Measurements from ENCODE around the gene MOCOS. TPM values are rescaled to one million over a fixed set of nuclear protein-coding genes. Genes with fewer than 3 reads are reported as not detected.
A peak's percentile ranks its signal among the peaks of the same experiment; 100 is the strongest.
"Not testable (repeated sequence)": the region's sequence is repeated elsewhere in the genome, so short reads cannot be mapped to it uniquely, and the experiment has no call there.

The MOCOS gene
- total and polyA plus RNA-seq, 4 donors: 0.76 to 1.1 (median 0.83) TPM

GRCh38 chr18:36196238-36196995 lies 9.1 kb downstream of the MOCOS start:
- no peak overlapping the region for H3K27ac ChIP-seq (ENCODE audit: low read depth, low read length)
- H3K4me3 ChIP-seq (ENCODE audit: low read depth, low read length): no peak overlapping the region
- no peaks in the 10 kb centered on the region for H3K27me3 ChIP-seq (ENCODE audit: control insufficient read depth, insufficient read depth, low read length)
- peak in 1 of 6 donors; percentile 46 for DNase-seq (ENCODE audit: low read depth in 4 of 6, low spot score in 6 of 6)
- H3K9me3 ChIP-seq (ENCODE audit: control insufficient read depth, insufficient read depth, low read length): no peaks in the 10 kb centered on the region
- H3K4me1 ChIP-seq (ENCODE audit: control insufficient read depth, insufficient read depth, low read length): no peaks in the 10 kb centered on the region
- H3K36me3 ChIP-seq (ENCODE audit: control insufficient read depth, insufficient read depth, low read length): no peaks in the 10 kb centered on the region
- 66% methylated on average over 4 of the region's 6 CpGs for WGBS (ENCODE audit: insufficient coverage)

DNA sequence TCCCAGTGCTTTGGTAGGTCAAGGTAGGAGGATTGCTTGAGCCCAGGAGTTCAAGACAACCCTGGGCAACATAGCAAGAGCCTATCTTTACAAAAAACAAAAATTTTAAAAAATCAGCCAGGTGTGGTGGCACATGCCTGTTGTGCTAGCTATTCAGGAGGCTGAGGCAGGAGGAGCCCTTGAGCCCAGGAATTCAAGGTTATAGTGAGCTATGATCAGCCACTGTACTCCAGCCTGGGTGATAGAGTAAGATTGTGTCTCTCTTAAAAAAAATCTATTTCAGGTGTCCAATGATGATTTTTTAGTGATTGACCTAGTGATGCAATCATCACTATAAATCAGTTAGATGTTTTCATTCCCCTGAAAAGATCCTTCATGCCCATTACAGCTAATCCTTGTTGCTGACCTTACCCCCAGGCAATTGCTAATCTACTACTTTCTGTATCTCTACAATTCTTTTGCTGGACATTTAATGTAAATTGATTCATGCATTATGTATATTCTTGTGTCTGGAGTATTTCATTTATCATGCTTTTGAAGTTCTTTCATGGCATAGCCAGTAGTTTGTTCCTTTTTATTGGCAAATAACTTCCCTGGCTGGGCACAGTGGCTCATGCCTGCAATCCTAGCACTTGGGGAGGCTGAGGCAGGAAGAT lies 10.3 kb downstream of the MOCOS start:
- no peaks in the 10 kb centered on the region for H3K27me3 ChIP-seq (ENCODE audit: control insufficient read depth, insufficient read depth, low read length)
- H3K4me3 ChIP-seq (ENCODE audit: low read depth, low read length): no peak overlapping the region
- no peaks in the 10 kb centered on the region for H3K9me3 ChIP-seq (ENCODE audit: control insufficient read depth, insufficient read depth, low read length)
- no peaks in the 10 kb centered on the region for H3K4me1 ChIP-seq (ENCODE audit: control insufficient read depth, insufficient read depth, low read length)
- H3K36me3 ChIP-seq (ENCODE audit: control insufficient read depth, insufficient read depth, low read length): no peaks in the 10 kb centered on the region
- H3K27ac ChIP-seq (ENCODE audit: low read depth, low read length): no peak overlapping the region
- DNase-seq (ENCODE audit: low read depth in 4 of 6, low spot score in 6 of 6): no peak

DNA sequence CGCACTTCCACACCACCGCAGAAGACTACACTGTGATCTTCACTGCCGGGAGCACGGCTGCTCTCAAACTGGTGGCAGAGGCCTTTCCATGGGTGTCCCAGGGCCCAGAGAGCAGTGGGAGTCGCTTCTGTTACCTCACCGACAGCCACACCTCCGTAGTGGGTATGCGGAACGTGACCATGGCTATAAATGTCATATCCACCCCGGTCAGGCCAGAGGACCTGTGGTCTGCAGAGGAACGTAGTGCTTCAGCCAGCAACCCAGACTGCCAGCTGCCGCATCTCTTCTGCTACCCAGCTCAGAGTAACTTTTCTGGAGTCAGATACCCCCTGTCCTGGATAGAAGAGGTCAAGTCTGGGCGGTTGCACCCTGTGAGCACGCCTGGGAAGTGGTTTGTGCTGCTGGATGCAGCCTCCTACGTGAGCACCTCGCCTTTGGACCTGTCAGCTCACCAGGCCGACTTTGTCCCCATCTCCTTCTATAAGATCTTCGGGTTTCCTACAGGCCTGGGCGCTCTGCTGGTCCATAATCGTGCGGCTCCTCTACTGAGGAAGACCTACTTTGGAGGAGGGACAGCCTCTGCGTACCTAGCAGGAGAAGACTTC lies 12.5 kb downstream of the MOCOS start:
- no peak for DNase-seq (ENCODE audit: low read depth in 4 of 6, low spot score in 6 of 6)
- Histone ChIP-seq H3K36me3 (ENCODE audit: control insufficient read depth, insufficient read depth, low read length) (no peaks in the 10 kb centered on the region), H3K27ac (ENCODE audit: low read depth, low read length) (no peak overlapping the region), H3K4me1 (ENCODE audit: control insufficient read depth, insufficient read depth, low read length) (no peaks in the 10 kb centered on the region), H3K27me3 (ENCODE audit: control insufficient read depth, insufficient read depth, low read length) (no peaks in the 10 kb centered on the region), H3K9me3 (ENCODE audit: control insufficient read depth, insufficient read depth, low read length) (no peaks in the 10 kb centered on the region), H3K4me3 (ENCODE audit: low read depth, low read length) (no peak overlapping the region)
- WGBS (ENCODE audit: insufficient coverage): 91% methylated on average over 20 of the region's 22 CpGs

GRCh38 chr18:36200354-36200771 lies 13.1 kb downstream of the MOCOS start:
- Histone ChIP-seq H3K27ac (ENCODE audit: low read depth, low read length) (no peak overlapping the region), H3K36me3 (ENCODE audit: control insufficient read depth, insufficient read depth, low read length) (no peaks in the 10 kb centered on the region)
- DNase-seq (ENCODE audit: low read depth in 4 of 6, low spot score in 6 of 6): no peak

DNA sequence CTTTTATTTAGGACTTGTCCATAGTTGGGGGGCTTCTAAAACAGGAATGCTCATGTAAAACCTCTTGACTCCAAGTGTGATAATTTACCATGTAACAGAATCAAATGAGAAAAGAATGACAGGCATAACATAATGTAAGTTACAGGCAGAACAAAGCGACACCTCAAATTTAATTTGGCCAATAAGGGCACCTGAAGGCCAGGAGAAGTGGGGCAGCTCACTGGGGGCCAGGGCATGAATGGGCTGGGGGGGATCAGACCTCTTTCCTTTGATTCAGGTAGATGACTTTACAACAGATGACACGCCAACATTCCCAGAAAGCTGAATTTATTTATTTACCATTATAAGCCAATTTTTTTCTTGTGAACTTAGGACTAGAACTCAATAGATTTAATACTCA lies 14.5 kb downstream of the MOCOS start:
- no peak for DNase-seq (ENCODE audit: low read depth in 4 of 6, low spot score in 6 of 6)
- H3K9me3 ChIP-seq (ENCODE audit: control insufficient read depth, insufficient read depth, low read length): no peaks in the 10 kb centered on the region
- H3K4me1 ChIP-seq (ENCODE audit: control insufficient read depth, insufficient read depth, low read length): no peaks in the 10 kb centered on the region
- WGBS (ENCODE audit: insufficient coverage): 100% methylated on average over 1 of the region's 2 CpGs
- no peak overlapping the region for H3K27ac ChIP-seq (ENCODE audit: low read depth, low read length)
- H3K27me3 ChIP-seq (ENCODE audit: control insufficient read depth, insufficient read depth, low read length): no peaks in the 10 kb centered on the region
- H3K4me3 ChIP-seq (ENCODE audit: low read depth, low read length): no peak overlapping the region
- no peaks in the 10 kb centered on the region for H3K36me3 ChIP-seq (ENCODE audit: control insufficient read depth, insufficient read depth, low read length)

More at GRCh38 chr18:36200354-36200771, 13.1 kb downstream of the MOCOS start:
- Histone ChIP-seq H3K9me3 (ENCODE audit: control insufficient read depth, insufficient read depth, low read length) (no peaks in the 10 kb centered on the region), H3K4me1 (ENCODE audit: control insufficient read depth, insufficient read depth, low read length) (no peaks in the 10 kb centered on the region), H3K27me3 (ENCODE audit: control insufficient read depth, insufficient read depth, low read length) (no peaks in the 10 kb centered on the region), H3K4me3 (ENCODE audit: low read depth, low read length) (no peak overlapping the region)

DNA sequence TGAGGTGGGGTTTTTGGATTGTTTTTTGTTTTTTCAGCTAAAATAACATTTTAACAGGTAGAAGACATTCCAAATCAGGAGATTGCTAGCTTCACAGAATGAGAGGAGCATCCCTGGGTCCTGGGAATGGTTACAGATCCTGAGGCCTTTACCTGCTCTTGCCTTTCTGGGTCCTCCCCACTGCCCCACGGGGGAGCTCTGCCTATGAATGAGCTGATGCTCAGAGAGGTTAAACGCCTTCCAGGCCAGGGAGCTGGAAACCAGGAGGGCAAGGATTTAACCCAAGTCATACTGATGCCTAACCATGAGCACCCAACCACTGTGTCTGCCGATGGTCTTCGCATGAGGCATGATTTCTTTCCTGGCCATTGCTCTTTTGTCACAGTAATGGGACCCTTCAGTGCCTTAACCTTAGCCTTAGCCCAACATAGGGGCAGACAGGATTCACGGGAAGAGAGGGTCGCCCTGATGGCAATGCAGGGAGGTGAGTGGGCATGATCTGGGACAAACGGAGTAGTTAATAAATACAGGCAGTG lies 16.1 kb downstream of the MOCOS start:
- Histone ChIP-seq H3K36me3 (ENCODE audit: control insufficient read depth, insufficient read depth, low read length) (no peaks in the 10 kb centered on the region), H3K27ac (ENCODE audit: low read depth, low read length) (no peak overlapping the region), H3K4me3 (ENCODE audit: low read depth, low read length) (no peak overlapping the region), H3K27me3 (ENCODE audit: control insufficient read depth, insufficient read depth, low read length) (no peaks in the 10 kb centered on the region), H3K4me1 (ENCODE audit: control insufficient read depth, insufficient read depth, low read length) (no peaks in the 10 kb centered on the region), H3K9me3 (ENCODE audit: control insufficient read depth, insufficient read depth, low read length) (no peaks in the 10 kb centered on the region)
- no peak for DNase-seq (ENCODE audit: low read depth in 4 of 6, low spot score in 6 of 6)
- 69% methylated on average over 6 of the region's 7 CpGs for WGBS (ENCODE audit: insufficient coverage)

DNA sequence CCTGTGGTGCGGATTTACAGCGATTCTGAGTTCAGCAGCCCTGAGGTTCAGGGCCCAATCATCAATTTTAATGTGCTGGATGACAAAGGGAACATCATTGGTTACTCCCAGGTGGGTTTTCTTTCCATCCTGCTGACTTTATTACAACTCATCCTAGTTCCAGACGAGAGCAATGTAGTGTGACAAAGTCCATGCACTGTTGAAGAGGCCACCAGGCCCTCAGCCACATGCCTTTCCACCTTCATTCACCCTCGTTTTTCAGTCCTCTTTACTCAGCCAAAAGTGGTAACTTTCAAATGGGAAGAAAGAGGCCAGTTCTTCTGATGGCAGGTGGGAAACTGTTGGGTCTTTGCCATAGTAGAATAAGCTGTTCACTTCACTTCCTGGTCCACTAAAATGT lies 17.9 kb downstream of the MOCOS start:
- no CpG with 5 or more reads among the region's 4 CpGs for whole genome bisulfite sequencing (ENCODE audit: insufficient coverage)
- Histone ChIP-seq H3K36me3 (ENCODE audit: control insufficient read depth, insufficient read depth, low read length) (no peaks in the 10 kb centered on the region), H3K27me3 (ENCODE audit: control insufficient read depth, insufficient read depth, low read length) (no peaks in the 10 kb centered on the region), H3K4me3 (ENCODE audit: low read depth, low read length) (no peak overlapping the region), H3K27ac (ENCODE audit: low read depth, low read length) (no peak overlapping the region), H3K9me3 (ENCODE audit: control insufficient read depth, insufficient read depth, low read length) (no peaks in the 10 kb centered on the region), H3K4me1 (ENCODE audit: control insufficient read depth, insufficient read depth, low read length) (no peaks in the 10 kb centered on the region)
- DNase-seq (ENCODE audit: low read depth in 4 of 6, low spot score in 6 of 6): no peak

GRCh38 chr18:36207303-36207702 lies 20.0 kb downstream of the MOCOS start:
- H3K27me3 ChIP-seq (ENCODE audit: control insufficient read depth, insufficient read depth, low read length): no peaks in the 10 kb centered on the region
- WGBS (ENCODE audit: insufficient coverage): no CpG with 5 or more reads among the region's 1 CpG
- H3K27ac ChIP-seq (ENCODE audit: low read depth, low read length): no peak overlapping the region

DNA sequence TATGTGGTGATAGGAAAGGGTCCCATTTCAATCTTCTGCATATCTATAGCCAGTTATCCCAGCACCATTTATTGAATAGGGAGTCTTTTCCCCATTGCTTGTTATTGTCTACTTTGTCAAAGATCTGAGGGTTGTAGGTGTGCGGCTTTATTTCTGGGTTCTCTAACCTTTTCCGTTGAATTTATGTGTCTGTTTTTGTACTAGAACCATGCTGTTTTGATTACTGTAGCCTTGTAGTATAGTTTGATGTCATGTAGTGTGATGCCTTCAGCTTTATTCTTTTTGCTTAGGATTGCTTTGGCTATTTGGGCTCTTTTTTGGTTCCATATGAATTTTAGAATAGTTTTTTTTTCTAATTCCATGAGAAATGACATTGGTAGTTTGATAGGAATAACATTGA lies 20.7 kb downstream of the MOCOS start:
- H3K4me1 ChIP-seq (ENCODE audit: control insufficient read depth, insufficient read depth, low read length): peaks cover 12% of the 10 kb centered on the region
- H3K4me3 ChIP-seq (ENCODE audit: low read depth, low read length); H3K36me3 ChIP-seq (ENCODE audit: control insufficient read depth, insufficient read depth, low read length); DNase-seq (ENCODE audit: low read depth in 4 of 6, low spot score in 6 of 6); H3K27ac ChIP-seq (ENCODE audit: low read depth, low read length); H3K27me3 ChIP-seq (ENCODE audit: control insufficient read depth, insufficient read depth, low read length); H3K9me3 ChIP-seq (ENCODE audit: control insufficient read depth, insufficient read depth, low read length): not testable (repeated sequence)
- WGBS (ENCODE audit: insufficient coverage): 84% methylated on average over 2 of the region's 2 CpGs

More at GRCh38 chr18:36207303-36207702, 20.0 kb downstream of the MOCOS start:
- DNase-seq (ENCODE audit: low read depth in 4 of 6, low spot score in 6 of 6): no peak
- Histone ChIP-seq H3K9me3 (ENCODE audit: control insufficient read depth, insufficient read depth, low read length) (no peaks in the 10 kb centered on the region), H3K4me3 (ENCODE audit: low read depth, low read length) (no peak overlapping the region), H3K4me1 (ENCODE audit: control insufficient read depth, insufficient read depth, low read length) (peaks cover 5% of the 10 kb centered on the region), H3K36me3 (ENCODE audit: control insufficient read depth, insufficient read depth, low read length) (no peaks in the 10 kb centered on the region)
